HG03066 (cell line): ENCODE data around the gene PTPRN2.
"Not testable (repeated sequence)": the region's sequence is repeated elsewhere in the genome, so short reads cannot be mapped to it uniquely, and the experiment has no call there.

Experiments used
- ATAC-seq: cut with Tn5 transposase; IDR thresholded peaks from one replicate; pipeline ENCODE4 v1.9.1; 2021; ENCODE audit warnings: low read depth; ENCODE audit not compliant: unreplicated experiment

PTPRN2 gene

GRCh38 chr7:157794746-157795065, 792.9 kb downstream of the PTPRN2 start:
- ATAC-seq: no peak

DNA sequence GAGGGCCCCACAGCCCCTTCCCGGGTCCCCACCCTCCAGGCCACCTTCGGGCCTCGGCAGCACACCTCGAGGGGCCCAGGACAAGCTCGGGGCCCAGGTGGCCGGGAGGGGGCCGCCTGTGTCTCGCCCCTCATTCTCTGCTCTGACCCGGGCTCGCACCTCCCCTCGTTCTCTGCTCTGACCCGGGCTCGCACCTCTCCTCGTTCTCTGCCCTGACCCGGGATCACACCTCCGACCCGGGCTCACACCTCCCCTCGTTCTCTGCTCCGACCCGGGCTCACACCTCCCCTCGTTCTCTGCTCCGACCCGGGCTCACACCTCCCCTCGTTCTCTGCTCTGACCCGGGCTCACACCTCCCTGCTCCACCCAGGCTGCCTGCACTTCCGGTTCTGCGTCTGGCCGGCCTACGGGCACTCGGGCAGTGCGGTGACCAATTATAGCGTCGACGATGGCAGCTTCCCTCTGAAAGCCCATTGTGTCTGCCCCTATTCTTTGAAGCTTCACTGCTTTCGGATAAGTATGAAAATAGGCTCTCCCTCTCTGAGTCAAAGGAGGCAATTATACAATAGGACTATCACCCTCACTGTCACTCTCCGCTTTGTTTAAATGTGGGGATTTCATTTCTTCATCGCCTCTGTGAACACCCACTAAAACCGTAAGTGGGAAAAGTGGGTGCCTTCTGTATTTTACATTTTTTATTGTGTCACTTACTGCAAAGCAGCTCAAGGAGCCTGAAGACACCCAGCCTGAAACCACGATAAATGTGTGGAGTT, 793.5 kb downstream of the PTPRN2 start:
- no peak for ATAC-seq

GRCh38 chr7:157793087-157793353, 794.6 kb downstream of the PTPRN2 start:
- ATAC-seq: no peak

DNA sequence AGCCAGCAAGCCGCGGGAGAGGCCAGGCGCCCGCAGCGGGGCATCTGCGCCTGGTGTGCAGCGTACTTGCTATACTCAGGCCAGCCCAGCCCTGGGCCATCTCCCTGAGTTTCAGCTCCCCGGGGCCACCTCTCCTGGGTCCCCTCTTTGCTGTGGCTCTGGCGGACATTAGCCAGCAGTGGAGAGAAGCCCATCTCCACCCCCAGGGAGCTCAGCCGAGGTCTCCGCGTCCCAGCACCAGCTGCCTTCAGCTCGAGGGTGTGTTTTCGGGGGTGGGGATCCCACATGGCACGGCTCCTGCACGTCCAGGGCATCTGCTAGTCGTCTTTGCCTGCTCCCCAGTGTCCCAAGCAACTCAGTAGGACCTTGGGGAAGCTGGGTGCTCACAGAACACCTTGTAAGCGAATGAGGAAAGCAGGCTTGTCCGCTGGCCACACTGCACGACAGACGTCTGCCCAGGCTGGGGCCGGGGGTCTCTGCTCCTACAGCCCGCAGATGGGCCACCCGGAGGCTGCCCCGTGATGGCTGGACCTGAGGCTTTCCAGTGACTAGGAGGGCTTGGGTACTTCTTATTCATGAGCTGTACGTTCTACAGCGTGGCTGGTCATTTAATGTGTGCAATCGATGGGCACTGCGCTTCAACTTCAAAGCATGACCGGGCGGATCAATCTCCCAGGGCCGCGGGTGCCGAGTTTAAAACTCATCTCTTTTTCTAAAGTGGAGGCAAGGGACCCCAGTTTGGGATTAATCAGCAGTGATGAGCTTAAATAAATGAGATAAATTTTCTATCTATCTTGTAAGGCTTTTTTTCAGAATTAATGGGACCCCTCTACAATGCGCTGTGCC, 795.2 kb downstream of the PTPRN2 start:
- ATAC-seq: no peak

DNA sequence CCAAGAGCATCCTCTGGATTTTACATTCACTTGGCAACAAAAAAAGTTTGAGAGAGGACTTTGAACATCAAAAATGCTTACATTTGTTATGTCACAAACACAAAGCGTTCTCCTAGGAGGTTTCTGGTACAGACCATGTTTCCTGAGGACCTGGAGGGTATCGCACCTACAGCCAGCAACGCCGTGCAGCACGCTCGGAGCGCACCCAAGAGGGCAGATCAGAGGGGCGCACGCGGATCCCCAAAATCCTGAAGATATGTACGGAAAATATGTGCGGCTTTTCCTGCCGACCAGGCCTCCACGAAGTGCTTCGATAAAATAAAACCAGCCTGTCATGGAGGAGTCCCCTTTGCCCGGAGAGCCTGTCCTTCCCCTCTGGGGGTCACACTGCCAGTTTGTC, 796.0 kb downstream of the PTPRN2 start:
- ATAC-seq: no peak

GRCh38 chr7:157791261-157791660, 796.4 kb downstream of the PTPRN2 start:
- no peak for ATAC-seq

GRCh38 chr7:157789942-157790341, 797.7 kb downstream of the PTPRN2 start:
- no peak for ATAC-seq

GRCh38 chr7:157789094-157789493, 798.5 kb downstream of the PTPRN2 start:
- ATAC-seq: no peak

GRCh38 chr7:157788573-157788972, 799.0 kb downstream of the PTPRN2 start:
- no peak for ATAC-seq

GRCh38 chr7:157787275-157787701, 800.3 kb downstream of the PTPRN2 start:
- ATAC-seq: no peak

- no peak for ATAC-seq
Observed at GRCh38 chr7:157786375-157787274, 801.0 kb downstream of the PTPRN2 start.

DNA sequence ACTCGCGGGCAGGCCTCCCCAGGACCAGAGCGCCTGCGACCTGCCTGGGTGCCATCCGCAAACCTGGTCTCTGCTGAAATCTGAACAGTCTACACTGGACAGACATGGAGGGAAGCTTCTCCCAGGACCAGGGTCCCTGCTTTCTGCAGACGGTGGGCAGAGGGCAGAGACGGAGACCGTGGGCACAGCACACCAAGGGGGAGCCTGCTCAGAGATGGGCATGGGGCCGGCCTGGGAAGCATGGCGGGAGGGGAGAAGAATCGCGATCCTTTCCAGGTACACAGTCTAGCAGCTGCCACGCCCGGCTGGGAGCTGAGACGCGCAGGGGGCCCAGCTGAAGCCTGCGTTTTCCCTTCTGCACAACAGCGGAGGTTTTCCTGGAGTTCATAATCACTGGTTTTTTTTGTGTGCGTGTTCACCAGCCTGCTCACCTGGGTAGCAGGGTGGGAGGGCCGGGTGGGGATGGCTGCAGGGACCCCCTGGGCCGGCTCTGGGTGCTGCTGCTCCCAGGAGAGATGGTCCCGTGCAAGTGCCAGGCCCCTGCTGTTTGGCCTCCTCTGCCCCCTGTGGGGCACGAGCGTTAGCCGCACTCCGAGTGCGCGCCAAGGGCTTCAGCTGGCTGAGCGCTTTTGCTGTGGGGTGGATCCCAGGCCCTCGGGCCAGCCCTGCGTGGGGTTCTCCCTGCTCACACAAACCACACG, 802.0 kb downstream of the PTPRN2 start:
- no peak for ATAC-seq

GRCh38 chr7:157784979-157785441, 802.6 kb downstream of the PTPRN2 start:
- no peak for ATAC-seq

- ATAC-seq: no peak
Observed at GRCh38 chr7:157784041-157784835, 803.4 kb downstream of the PTPRN2 start.

DNA sequence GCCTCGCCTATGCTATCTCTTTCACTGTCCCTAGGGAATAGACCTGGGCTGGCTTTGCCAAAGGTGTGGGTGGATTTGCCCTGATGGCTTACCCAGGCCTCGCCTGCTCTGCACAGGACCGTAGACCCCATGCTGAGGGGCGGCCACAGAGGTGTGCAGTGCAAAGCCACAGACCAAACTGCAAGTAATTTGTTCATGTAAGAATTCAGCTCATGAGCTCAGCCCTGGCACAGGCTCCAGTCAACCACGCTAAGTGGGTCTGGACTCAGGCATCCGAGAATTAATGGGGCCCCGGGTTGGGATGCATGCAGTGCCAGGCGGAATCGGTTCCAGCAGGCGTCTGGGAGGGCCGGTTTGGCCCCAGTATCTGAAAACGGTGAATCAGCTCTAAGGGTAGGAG, 805.6 kb downstream of the PTPRN2 start:
- ATAC-seq: no peak

DNA sequence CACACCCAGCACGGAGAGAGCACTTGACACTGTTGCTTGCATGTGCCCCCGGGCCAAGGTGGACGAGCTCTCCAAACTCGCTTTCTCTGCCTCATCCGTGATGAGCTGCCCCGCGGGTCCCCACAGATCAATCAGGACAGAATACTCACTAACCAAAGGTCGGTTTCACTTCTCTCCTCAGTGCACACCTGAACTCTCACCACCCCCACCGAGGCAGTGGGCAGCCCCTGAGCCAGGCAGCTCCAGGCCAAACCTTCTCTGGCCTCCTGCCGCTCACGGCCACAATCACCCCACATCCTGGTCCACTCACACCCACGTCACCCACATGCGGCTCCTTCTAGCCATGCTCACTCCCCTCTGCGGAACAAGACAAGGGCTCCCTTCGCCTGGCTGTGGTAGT, 806.9 kb downstream of the PTPRN2 start:
- ATAC-seq: no peak

GRCh38 chr7:157780312-157780711, 807.3 kb downstream of the PTPRN2 start:
- ATAC-seq: no peak

- ATAC-seq: no peak
Observed at GRCh38 chr7:157779206-157779605, 808.4 kb downstream of the PTPRN2 start.

DNA sequence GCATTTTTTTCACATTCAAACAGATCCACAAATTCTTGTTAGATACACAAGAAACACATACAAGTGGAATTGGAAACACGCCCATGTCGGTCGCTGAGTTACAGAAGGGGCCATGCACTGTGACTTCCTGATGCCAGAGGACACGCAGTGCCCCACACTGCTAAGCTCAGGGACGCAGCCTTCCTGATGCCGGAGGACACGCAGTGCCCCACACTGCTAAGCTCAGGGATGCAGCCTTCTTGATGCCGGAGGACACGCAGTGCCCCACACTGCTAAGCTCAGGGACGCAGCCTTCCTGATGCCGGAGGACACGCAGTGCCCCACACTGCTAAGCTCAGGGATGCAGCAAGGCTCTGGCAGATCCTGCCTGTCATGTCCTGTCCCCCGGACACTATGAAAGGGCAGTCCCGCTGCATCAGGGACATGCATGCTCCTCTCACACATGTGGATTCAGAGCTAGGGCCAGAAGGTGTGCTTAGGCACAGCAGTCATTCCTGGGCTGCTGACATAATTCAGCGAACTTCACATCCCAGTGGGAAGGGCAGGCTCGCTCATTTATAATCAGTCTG, 810.3 kb downstream of the PTPRN2 start:
- not testable (repeated sequence) for ATAC-seq
